K562 (cell line): Measurements from ENCODE around the gene CRYZL1. TPM values are rescaled to one million over a fixed set of nuclear protein-coding genes. Genes with fewer than 3 reads are reported as not detected.

Experiments used
- ARID1B ChIP-seq: fragments of 450-650 bp; IDR thresholded peaks from 2 replicates; pipeline ENCODE4 v1.6.1; 2016; ENCODE audit warnings: antibody characterized with exemption, mild to moderate bottlenecking, inconsistent platforms
- CHD2 ChIP-seq: IDR thresholded peaks from 2 replicates; pipeline ENCODE4 v1.6.1; 2011; ENCODE audit warnings: low read depth, low read length
- CTCFL ChIP-seq: IDR thresholded peaks from 2 replicates; pipeline ENCODE4 v1.6.1; 2011; ENCODE audit warnings: borderline replicate concordance, low read depth, mild to moderate bottlenecking, moderate library complexity, low read length; ENCODE audit not compliant: insufficient read depth, poor library complexity, severe bottlenecking
- DLX4 ChIP-seq: fragments of 250-450 bp; sonication (Bioruptor Pico); IDR thresholded peaks from 2 replicates; pipeline ENCODE4 v1.6.1; 2021; ENCODE audit warnings: mild to moderate bottlenecking
- FOXK2 ChIP-seq, 2 experiments: fragments of 450-650 bp; IDR thresholded peaks in 1 of 2; conservative IDR thresholded peaks in 1 of 2; 2 replicates each; pipeline ENCODE4 v1.6.1; 2016; ENCODE audit warnings: low read depth in 2 of 2, mild to moderate bottlenecking in 1 of 2
- HMBOX1 ChIP-seq: sonication (generic); IDR thresholded peaks from 2 replicates; pipeline ENCODE4 v1.6.1; 2016
- KDM1A ChIP-seq, 2 experiments: fragments of 450-650 bp; IDR thresholded peaks; 2 replicates each; pipeline ENCODE4 v1.6.1; 2016; ENCODE audit warnings: mild to moderate bottlenecking in 2 of 2
- MEF2D ChIP-seq: conservative IDR thresholded peaks from 2 replicates; pipeline ENCODE4 v1.6.1; 2016; ENCODE audit warnings: low read depth, missing genetic modification characterization, missing compliant biosample characterization
- RFX5 ChIP-seq: IDR thresholded peaks from 2 replicates; pipeline ENCODE4 v1.6.1; 2011; ENCODE audit warnings: low read depth, mild to moderate bottlenecking, improper control_type of control experiment, low read length
- SAFB2 ChIP-seq: fragments of 200-400 bp; formaldehyde crosslinking; IDR thresholded peaks from 2 replicates; pipeline ENCODE4 v1.6.1; 2018; ENCODE audit warnings: borderline replicate concordance, low read length, low read depth, moderate library complexity; ENCODE audit not compliant: severe bottlenecking
- SRSF1 ChIP-seq: fragments of 200-400 bp; formaldehyde crosslinking; IDR thresholded peaks from 2 replicates; pipeline ENCODE4 v1.6.1; 2017; ENCODE audit warnings: mild to moderate bottlenecking, low read depth, low read length, moderate library complexity
- TARDBP ChIP-seq: fragments of 450-650 bp; IDR thresholded peaks from 2 replicates; pipeline ENCODE4 v1.6.1; 2016
- ZBTB5 ChIP-seq: fragments of 450-650 bp; IDR thresholded peaks from 2 replicates; pipeline ENCODE4 v1.6.1; 2017; ENCODE audit warnings: antibody characterized with exemption
- ZNF175 ChIP-seq: fragments of 200-800 bp; sonication (Bioruptor generic); IDR thresholded peaks from 2 replicates; pipeline ENCODE4 v1.6.1; 2016; ENCODE audit warnings: low read depth, mild to moderate bottlenecking, missing genetic modification characterization, missing compliant biosample characterization
- ZNF253 ChIP-seq: fragments of 250-450 bp; sonication (Bioruptor Pico); conservative IDR thresholded peaks from 2 replicates; pipeline ENCODE4 v1.6.1; 2021; ENCODE audit warnings: mild to moderate bottlenecking
- ZNF282 ChIP-seq: sonication (generic); formaldehyde crosslinking; IDR thresholded peaks from 2 replicates; pipeline ENCODE4 v1.8.1; 2023; ENCODE audit warnings: missing genetic modification reagents
- ZNF609 ChIP-seq: sonication (generic); formaldehyde crosslinking; IDR thresholded peaks from 2 replicates; pipeline ENCODE4 v1.8.1; 2023; ENCODE audit warnings: missing genetic modification reagents, mild to moderate bottlenecking, borderline replicate concordance
- ZNF695 ChIP-seq: fragments of 450-650 bp; formaldehyde crosslinking; IDR thresholded peaks from 2 replicates; pipeline ENCODE4 v1.4.0; 2020; ENCODE audit warnings: mild to moderate bottlenecking, moderate library complexity
- ZSCAN29 ChIP-seq: fragments of 450-650 bp; IDR thresholded peaks from 2 replicates; pipeline ENCODE4 v1.6.1; 2017
- polyA plus RNA-seq, 8 experiments: library from polyadenylated mRNA; depleted of rRNA in 4 of 8; stranded (reverse) in 5 of 8; unstranded in 3 of 8; fragments of >200 nt; fragmentation: Nextera tagmentation in 2 of 8; fragmentation: Illumina TruSeq in 1 of 8; extraction: Ambion mirVana in 2 of 8; extraction: Trizol in 1 of 8; gene quantifications; 2 replicates each; pipeline versions ENCODE4 v1.2.1 to v1.2.3, GENCODE V29; 2011 to 2014; ENCODE audit warnings: inconsistent platforms in 1 of 8, missing spikeins in 1 of 8
- total RNA-seq, 7 experiments: library from RNA; depleted of rRNA in 6 of 7; stranded (reverse); fragments of >200 nt in 6 of 7; fragmentation: Illumina TruSeq in 2 of 7; extraction: Trizol in 2 of 7; gene quantifications; 2 replicates each; pipeline versions ENCODE4 v1.2.1 to v1.2.3, GENCODE V29; 2011 to 2021; ENCODE audit warnings: low replicate concordance in 1 of 7

The CRYZL1 gene
- total and polyA plus RNA-seq, 9 of the 15 experiments (the other 6 are each of a cell fraction or from before 2014, with no cell fraction given), result 19.9 to 98.2 (median 39.2) TPM

GRCh38 chr21:33543505-33544129 lies 97.9 kb downstream of the CRYZL1 start (continued):
- no peak for TF ChIP-seq ZBTB5
- TF ChIP-seq ZNF253, result no peak
- TF ChIP-seq HMBOX1, result no peak
- TF ChIP-seq ZSCAN29, result no peak
- no peak for TF ChIP-seq RFX5
- no peak for TF ChIP-seq CHD2
- TF ChIP-seq DLX4 (CRISPR knock-in tag), result no peak
- TF ChIP-seq ZNF695 (CRISPR knock-in tag), result no peak
- no peak for TF ChIP-seq MEF2D
- TF ChIP-seq ZNF282, result no peak
- TF ChIP-seq SAFB2, result no peak
- no peak for TF ChIP-seq CTCFL
- no peak; a peak in 1 of 4 replicates for TF ChIP-seq FOXK2 (conservative IDR thresholded peaks at IDR 0.05 in 1 of 2, IDR thresholded peaks at IDR 0.05 in 1 of 2; ENCODE audit: low read depth in 2 of 2)
- TF ChIP-seq SRSF1, result no peak
- TF ChIP-seq KDM1A (IDR thresholded peaks at IDR 0.05), result no peak
- no peak for TF ChIP-seq TARDBP
- no peak for TF ChIP-seq ZNF609 (CRISPR knock-in tag)
- no peak for TF ChIP-seq ZNF175 (CRISPR knock-in tag)
- no peak for TF ChIP-seq ARID1B
